ENCODE results near the gene VPS45. TPM values are rescaled to one million over a fixed set of nuclear protein-coding genes. Genes with fewer than 3 reads are reported as not detected.

The VPS45 gene
- total and polyA plus RNA-seq, 10 donors: 16.2 to 62.8 (median 42.1) TPM

- peak; percentile 94 for DNase-seq
- no peaks in the 10 kb centered on the region for H3K9me3 ChIP-seq
- intact Hi-C loops (cut with DNase I; ENCODE audit: low total_unique reads): no loop called here
- peak overlapping the region; percentile 91 to 95 (median 93) for H3K27ac ChIP-seq
- peaks cover 0 to 16% (median 0%) of the 10 kb centered on the region in 7 donors for H3K27me3 ChIP-seq (replicated peaks in 1 of 7)
- WGBS, 5 donors: 8 to 13% (median 9%) methylated on average over 15 of the region's 15 CpGs
- H3K36me3 ChIP-seq: peaks cover 0 to 49% (median 36%) of the 10 kb centered on the region in 6 donors
- H3K4me1 ChIP-seq: peaks cover 34 to 88% (median 62%) of the 10 kb centered on the region in 6 donors
- peak overlapping the region; percentile 51 to 90 (median 76) for H3K4me3 ChIP-seq
- TF ChIP-seq POLR2AphosphoS5 (IDR thresholded peaks at IDR 0.05): peak; percentile 80 to 85 (median 85)
- TF ChIP-seq, protein P1, sequence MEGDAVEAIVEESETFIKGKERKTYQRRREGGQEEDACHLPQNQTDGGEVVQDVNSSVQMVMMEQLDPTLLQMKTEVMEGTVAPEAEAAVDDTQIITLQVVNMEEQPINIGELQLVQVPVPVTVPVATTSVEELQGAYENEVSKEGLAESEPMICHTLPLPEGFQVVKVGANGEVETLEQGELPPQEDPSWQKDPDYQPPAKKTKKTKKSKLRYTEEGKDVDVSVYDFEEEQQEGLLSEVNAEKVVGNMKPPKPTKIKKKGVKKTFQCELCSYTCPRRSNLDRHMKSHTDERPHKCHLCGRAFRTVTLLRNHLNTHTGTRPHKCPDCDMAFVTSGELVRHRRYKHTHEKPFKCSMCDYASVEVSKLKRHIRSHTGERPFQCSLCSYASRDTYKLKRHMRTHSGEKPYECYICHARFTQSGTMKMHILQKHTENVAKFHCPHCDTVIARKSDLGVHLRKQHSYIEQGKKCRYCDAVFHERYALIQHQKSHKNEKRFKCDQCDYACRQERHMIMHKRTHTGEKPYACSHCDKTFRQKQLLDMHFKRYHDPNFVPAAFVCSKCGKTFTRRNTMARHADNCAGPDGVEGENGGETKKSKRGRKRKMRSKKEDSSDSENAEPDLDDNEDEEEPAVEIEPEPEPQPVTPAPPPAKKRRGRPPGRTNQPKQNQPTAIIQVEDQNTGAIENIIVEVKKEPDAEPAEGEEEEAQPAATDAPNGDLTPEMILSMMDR (IDR thresholded peaks at IDR 0.05 in 8 of 11, conservative IDR thresholded peaks at IDR 0.05 in 3 of 11): no peak
These were observed 84.0 kb downstream of the VPS45 start for GRCh38 chr1:150151291-150152181.

DNA sequence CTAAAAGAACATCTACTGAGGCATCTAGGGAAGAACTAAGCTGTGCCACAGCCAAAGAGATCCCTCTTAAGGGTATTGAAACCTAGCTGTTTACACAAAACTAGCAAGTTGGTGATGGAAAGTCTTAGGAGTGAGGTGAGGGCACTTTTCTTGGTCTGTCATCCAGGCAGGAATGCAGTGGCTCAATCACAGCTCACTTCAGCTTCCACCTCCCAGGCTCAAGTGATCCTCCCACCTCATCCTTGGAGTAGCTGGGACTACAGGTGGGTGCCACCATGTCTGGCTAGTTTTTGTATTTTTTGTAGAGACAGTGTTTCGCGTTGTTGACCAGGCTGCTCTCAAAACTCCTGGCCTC, 84.6 kb downstream of the VPS45 start:
- TF ChIP-seq POLR2A (IDR thresholded peaks at IDR 0.05): no peak
- Histone ChIP-seq H3K4me3 (peak overlapping the region in 7 of 8 donors; percentile 51 to 90 (median 78)), H3K4me1 (peaks cover 34 to 88% (median 63%) of the 10 kb centered on the region in 6 donors), H3K36me3 (peaks cover 0 to 55% (median 42%) of the 10 kb centered on the region in 6 donors), H3K27me3 (replicated peaks in 1 of 7) (peaks cover 0 to 16% (median 0%) of the 10 kb centered on the region in 7 donors), H3K27ac (peak overlapping the region; percentile 59 to 95 (median 93)), H3K9me3 (no peaks in the 10 kb centered on the region)
- intact Hi-C loops (cut with DNase I; ENCODE audit: low total_unique reads): no loop called here
- 65 to 80% (median 72%) methylated on average over 2 of the region's 2 CpGs for WGBS, 5 donors
- DNase-seq: no peak

GRCh38 chr1:150152772-150153456, 85.3 kb downstream of the VPS45 start:
- intact Hi-C loops (cut with DNase I; ENCODE audit: low total_unique reads): no loop called here
- H3K36me3 ChIP-seq: peaks cover 0 to 62% (median 49%) of the 10 kb centered on the region in 6 donors
- 48 to 57% (median 53%) methylated on average over 8 of the region's 8 CpGs for WGBS, 5 donors
- H3K27me3 ChIP-seq (replicated peaks in 1 of 7): peaks cover 0 to 16% (median 0%) of the 10 kb centered on the region in 7 donors
- DNase-seq: no peak
- H3K9me3 ChIP-seq: no peaks in the 10 kb centered on the region
- peaks cover 36 to 88% (median 68%) of the 10 kb centered on the region in 6 donors for H3K4me1 ChIP-seq
- H3K27ac ChIP-seq: peak overlapping the region; percentile 67 to 95 (median 93)
- TF ChIP-seq, protein P1 (IDR thresholded peaks at IDR 0.05 in 8 of 11, conservative IDR thresholded peaks at IDR 0.05 in 3 of 11): no peak
- peak in 2 of 3 donors; percentile 36 to 71 for TF ChIP-seq POLR2AphosphoS5 (IDR thresholded peaks at IDR 0.05)
- H3K4me3 ChIP-seq: peak overlapping the region in 2 of 8 donors; percentile 8 to 90

- intact Hi-C loops (cut with DNase I; ENCODE audit: low total_unique reads): no loop called here
- Histone ChIP-seq H3K4me1 (peaks cover 35 to 88% (median 69%) of the 10 kb centered on the region in 6 donors), H3K36me3 (peaks cover 3 to 75% (median 60%) of the 10 kb centered on the region in 6 donors), H3K4me3 (peak overlapping the region in 1 of 8 donors; percentile 13), H3K27ac (peak overlapping the region in 5 of 8 donors; percentile 24 to 95 (median 95)), H3K9me3 (no peaks in the 10 kb centered on the region), H3K27me3 (replicated peaks in 1 of 7) (peaks cover 0 to 15% (median 0%) of the 10 kb centered on the region in 7 donors)
- 58 to 66% (median 64%) methylated on average over 4 of the region's 4 CpGs for WGBS, 5 donors
- no peak for DNase-seq
- no peak for TF ChIP-seq POLR2A (IDR thresholded peaks at IDR 0.05)
- peak in 1 of 3 donors; percentile 33 for TF ChIP-seq POLR2AphosphoS5 (IDR thresholded peaks at IDR 0.05)
These were observed 86.6 kb downstream of the VPS45 start for GRCh38 chr1:150154143-150154542.
